HepG2 (cell line): ENCODE measurements around the gene CCR8.

Source experiments
- FLYWCH1 ChIP-seq: sonication (generic); formaldehyde crosslinking; IDR thresholded peaks from 2 replicates; pipeline ENCODE4 v1.8.1; 2023; ENCODE audit warnings: mild to moderate bottlenecking, missing genetic modification reagents
- IKZF4 ChIP-seq: sonication (generic); formaldehyde crosslinking; IDR thresholded peaks from 2 replicates; pipeline ENCODE4 v1.5.1; 2020; ENCODE audit warnings: borderline replicate concordance, mild to moderate bottlenecking, low read depth, missing genetic modification reagents; ENCODE audit errors: not compliant biosample characterization
- USF2 ChIP-seq, 2 experiments: sonication (generic) in 1 of 2; formaldehyde crosslinking in 1 of 2; IDR thresholded peaks; 2 replicates each; pipeline versions ENCODE4 v1.5.1 to v1.6.1; 2011 to 2020; ENCODE audit warnings: borderline replicate concordance in 1 of 2, low read depth in 1 of 2, low read length in 1 of 2, mild to moderate bottlenecking in 1 of 2, missing genetic modification reagents in 1 of 2, moderate library complexity in 1 of 2
- ZNF644 ChIP-seq: IDR thresholded peaks from 2 replicates; pipeline ENCODE4 v1.6.1; 2016; ENCODE audit warnings: low read depth
- TF ChIP-seq, protein P1 (sequence below): sonication (generic); formaldehyde crosslinking; IDR thresholded peaks from 2 replicates; pipeline ENCODE4 v1.5.0; 2020; ENCODE audit warnings: mild to moderate bottlenecking, missing genetic modification reagents, moderate library complexity

GRCh38 chr3:39287216-39288164, 42.0 kb upstream of the CCR8 start:
- TF ChIP-seq USF2 (IDR thresholded peaks at IDR 0.05; ENCODE audit: low read depth, low read length) (no peak), USF2 (CRISPR knock-in tag; IDR thresholded peaks at IDR 0.05; ENCODE audit: borderline replicate concordance) (no peak), ZNF644 (CRISPR knock-in tag) (no peak), FLYWCH1 (CRISPR knock-in tag) (no peak), IKZF4 (CRISPR knock-in tag) (no peak)
- TF ChIP-seq, protein P1, sequence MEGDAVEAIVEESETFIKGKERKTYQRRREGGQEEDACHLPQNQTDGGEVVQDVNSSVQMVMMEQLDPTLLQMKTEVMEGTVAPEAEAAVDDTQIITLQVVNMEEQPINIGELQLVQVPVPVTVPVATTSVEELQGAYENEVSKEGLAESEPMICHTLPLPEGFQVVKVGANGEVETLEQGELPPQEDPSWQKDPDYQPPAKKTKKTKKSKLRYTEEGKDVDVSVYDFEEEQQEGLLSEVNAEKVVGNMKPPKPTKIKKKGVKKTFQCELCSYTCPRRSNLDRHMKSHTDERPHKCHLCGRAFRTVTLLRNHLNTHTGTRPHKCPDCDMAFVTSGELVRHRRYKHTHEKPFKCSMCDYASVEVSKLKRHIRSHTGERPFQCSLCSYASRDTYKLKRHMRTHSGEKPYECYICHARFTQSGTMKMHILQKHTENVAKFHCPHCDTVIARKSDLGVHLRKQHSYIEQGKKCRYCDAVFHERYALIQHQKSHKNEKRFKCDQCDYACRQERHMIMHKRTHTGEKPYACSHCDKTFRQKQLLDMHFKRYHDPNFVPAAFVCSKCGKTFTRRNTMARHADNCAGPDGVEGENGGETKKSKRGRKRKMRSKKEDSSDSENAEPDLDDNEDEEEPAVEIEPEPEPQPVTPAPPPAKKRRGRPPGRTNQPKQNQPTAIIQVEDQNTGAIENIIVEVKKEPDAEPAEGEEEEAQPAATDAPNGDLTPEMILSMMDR (CRISPR knock-in tag) = no peak
